Measurements from ENCODE around the gene ANAPC2. TPM values are rescaled to one million over a fixed set of nuclear protein-coding genes. Genes with fewer than 3 reads are reported as not detected.

ANAPC2 gene
- polyA plus RNA-seq, 3 donors = 1.9 to 76.8 (median 2.0) TPM

GRCh38 chr9:137146527-137146918 is 41.8 kb downstream of the ANAPC2 start:
- H3K4me1 ChIP-seq (ENCODE audit: control insufficient read depth in 1 of 2, insufficient read depth in 2 of 2, low read length in 2 of 2) = no peaks in the 10 kb centered on the region
- intact Hi-C loops (cut with micrococcal nuclease) = no loop called here
- Mint-ChIP-seq H3K4me1 (no peaks in the 10 kb centered on the region), H3K9me3 (peaks cover 5 to 18% (median 12%) of the 10 kb centered on the region in 7 donors), H3K27ac (no peak overlapping the region), H3K27me3 (ENCODE audit: low read depth in 3 of 3) (peaks cover 13 to 30% (median 30%) of the 10 kb centered on the region in 3 donors), H3K36me3 (no peaks in the 10 kb centered on the region), H3K4me3 (no peak overlapping the region)
- no peak overlapping the region for H2AFZ ChIP-seq (ENCODE audit: insufficient read depth, low read depth, low read length, poor library complexity, severe bottlenecking)
- no peak overlapping the region for H3K27ac ChIP-seq (ENCODE audit: low read depth in 1 of 2, low read length in 2 of 2)
- no peak for DNase-seq
- H3K36me3 ChIP-seq (replicated peaks in 1 of 2; ENCODE audit: control insufficient read depth in 1 of 2, insufficient read depth in 2 of 2, low read length in 2 of 2) = no peaks in the 10 kb centered on the region
- peaks cover 0 to 3% of the 10 kb centered on the region in 2 donors for H3K27me3 ChIP-seq (ENCODE audit: control insufficient read depth in 2 of 2, insufficient read depth in 2 of 2, low read length in 2 of 2)
- no peak overlapping the region for H3K4me2 ChIP-seq (replicated peaks; ENCODE audit: extremely low read depth, low read length, poor library complexity, severe bottlenecking)
- WGBS (ENCODE audit: insufficient coverage) = 30% methylated on average over 2 of the region's 9 CpGs
- no peak for TF ChIP-seq CTCF (IDR thresholded peaks at IDR 0.05)
- no peaks in the 10 kb centered on the region for H4K20me1 ChIP-seq (ENCODE audit: insufficient read depth, low read length)
- peaks cover 0 to 15% of the 10 kb centered on the region in 2 donors for H3K9me3 ChIP-seq (replicated peaks in 1 of 2; ENCODE audit: control insufficient read depth in 1 of 2, insufficient read depth in 1 of 2, low read length in 2 of 2)
- no peak overlapping the region for H3K9ac ChIP-seq (ENCODE audit: insufficient read depth, low read length, poor library complexity, severe bottlenecking)
- H3K4me3 ChIP-seq (replicated peaks in 1 of 3; ENCODE audit: low read depth in 2 of 3, low read length in 3 of 3) = no peak overlapping the region
- H3K79me2 ChIP-seq (ENCODE audit: insufficient read depth, low read length) = no peaks in the 10 kb centered on the region

DNA sequence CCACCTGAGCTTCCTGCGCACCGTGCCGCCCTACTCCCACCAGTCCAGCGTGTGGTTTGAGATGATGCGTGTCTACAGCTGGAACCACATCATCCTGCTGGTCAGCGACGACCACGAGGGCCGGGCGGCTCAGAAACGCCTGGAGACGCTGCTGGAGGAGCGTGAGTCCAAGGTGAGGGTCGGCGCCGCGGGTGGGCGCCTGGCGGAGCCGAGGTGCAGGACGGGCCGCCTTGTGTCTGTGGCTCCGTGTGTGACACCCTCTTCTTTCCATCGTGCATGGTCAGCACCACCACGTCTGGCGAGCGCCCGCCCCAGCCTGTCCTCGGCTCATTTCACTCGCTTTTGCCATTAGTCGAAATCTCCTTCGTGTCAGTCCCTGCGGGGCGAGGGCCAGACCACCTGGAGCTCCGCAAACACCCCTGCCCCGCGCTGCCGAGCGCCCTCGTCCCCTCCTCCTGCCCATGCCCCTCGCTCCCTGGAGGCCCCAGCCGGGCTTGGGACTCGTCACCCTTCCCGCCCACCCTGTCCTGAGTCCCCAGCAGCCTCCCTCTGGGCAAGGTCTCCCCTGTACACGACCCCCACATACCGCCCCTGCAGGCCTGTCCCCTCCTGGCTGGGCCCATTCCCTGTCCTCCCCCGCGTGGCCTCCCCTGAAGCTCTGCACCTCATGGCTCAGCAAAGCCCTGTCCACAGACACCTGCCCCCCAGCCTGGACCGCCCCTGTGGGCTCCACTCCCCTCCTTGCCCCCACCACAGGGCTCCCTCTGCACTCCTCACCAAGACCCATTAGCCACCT is 42.4 kb downstream of the ANAPC2 start:
- Mint-ChIP-seq H3K4me1 (no peaks in the 10 kb centered on the region), H3K4me3 (no peak overlapping the region), H3K36me3 (no peaks in the 10 kb centered on the region), H3K27me3 (ENCODE audit: low read depth in 3 of 3) (peaks cover 13 to 36% (median 25%) of the 10 kb centered on the region in 3 donors), H3K27ac (no peak overlapping the region), H3K9me3 (peaks cover under 1 to 14% (median 7%) of the 10 kb centered on the region in 7 donors)
- H2AFZ ChIP-seq (ENCODE audit: insufficient read depth, low read depth, low read length, poor library complexity, severe bottlenecking) = no peak overlapping the region
- H3K36me3 ChIP-seq (replicated peaks in 1 of 2; ENCODE audit: control insufficient read depth in 1 of 2, insufficient read depth in 2 of 2, low read length in 2 of 2) = no peaks in the 10 kb centered on the region
- TF ChIP-seq CTCF (IDR thresholded peaks at IDR 0.05) = no peak
- no peaks in the 10 kb centered on the region for H3K4me1 ChIP-seq (ENCODE audit: control insufficient read depth in 1 of 2, insufficient read depth in 2 of 2, low read length in 2 of 2)
- no peak overlapping the region for H3K9ac ChIP-seq (ENCODE audit: insufficient read depth, low read length, poor library complexity, severe bottlenecking)
- intact Hi-C loops (cut with micrococcal nuclease) = no loop called here
- no peak for DNase-seq
- 63% methylated on average over 44 of the region's 49 CpGs for WGBS (ENCODE audit: insufficient coverage)
- peaks cover 0 to 11% of the 10 kb centered on the region in 2 donors for H3K9me3 ChIP-seq (replicated peaks in 1 of 2; ENCODE audit: control insufficient read depth in 1 of 2, insufficient read depth in 1 of 2, low read length in 2 of 2)
- no peak overlapping the region for H3K4me3 ChIP-seq (replicated peaks in 1 of 3; ENCODE audit: low read depth in 2 of 3, low read length in 3 of 3)
- H4K20me1 ChIP-seq (ENCODE audit: insufficient read depth, low read length) = no peaks in the 10 kb centered on the region
- no peak overlapping the region for H3K27ac ChIP-seq (ENCODE audit: low read depth in 1 of 2, low read length in 2 of 2)
- H3K4me2 ChIP-seq (replicated peaks; ENCODE audit: extremely low read depth, low read length, poor library complexity, severe bottlenecking) = no peak overlapping the region
- H3K79me2 ChIP-seq (ENCODE audit: insufficient read depth, low read length) = no peaks in the 10 kb centered on the region
- H3K27me3 ChIP-seq (ENCODE audit: control insufficient read depth in 2 of 2, insufficient read depth in 2 of 2, low read length in 2 of 2) = peaks cover 0 to 8% of the 10 kb centered on the region in 2 donors

Measured in CD14-positive monocyte (primary cell).